Hepatic stellate cell (primary cell): Measurements from ENCODE around the gene SELPLG.
"Not testable (repeated sequence)": the region's sequence is repeated elsewhere in the genome, so short reads cannot be mapped to it uniquely, and the experiment has no call there.

Experiments used
- DNase-seq: peaks from one replicate; pipeline ENCODE4 v3.0.0; 2011; ENCODE audit warnings: low spot score

SELPLG gene

DNA sequence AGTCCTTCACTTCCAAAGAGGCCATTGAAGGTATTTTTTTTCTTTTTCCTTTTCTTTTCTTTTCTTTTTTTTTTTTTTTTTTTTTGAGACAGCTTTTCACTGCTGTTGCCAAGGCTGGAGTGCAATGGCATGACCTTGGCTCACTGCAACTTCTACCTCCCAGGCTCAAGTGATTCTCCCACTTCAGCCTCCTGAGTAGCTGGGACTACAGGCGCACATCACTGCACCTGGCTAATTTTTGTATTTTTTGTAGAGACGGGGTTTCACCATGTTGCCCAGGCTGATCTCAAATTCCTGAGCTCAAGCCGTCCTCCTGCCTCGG is 14.8 kb downstream of the SELPLG start:
- DNase-seq: not testable (repeated sequence)

DNA sequence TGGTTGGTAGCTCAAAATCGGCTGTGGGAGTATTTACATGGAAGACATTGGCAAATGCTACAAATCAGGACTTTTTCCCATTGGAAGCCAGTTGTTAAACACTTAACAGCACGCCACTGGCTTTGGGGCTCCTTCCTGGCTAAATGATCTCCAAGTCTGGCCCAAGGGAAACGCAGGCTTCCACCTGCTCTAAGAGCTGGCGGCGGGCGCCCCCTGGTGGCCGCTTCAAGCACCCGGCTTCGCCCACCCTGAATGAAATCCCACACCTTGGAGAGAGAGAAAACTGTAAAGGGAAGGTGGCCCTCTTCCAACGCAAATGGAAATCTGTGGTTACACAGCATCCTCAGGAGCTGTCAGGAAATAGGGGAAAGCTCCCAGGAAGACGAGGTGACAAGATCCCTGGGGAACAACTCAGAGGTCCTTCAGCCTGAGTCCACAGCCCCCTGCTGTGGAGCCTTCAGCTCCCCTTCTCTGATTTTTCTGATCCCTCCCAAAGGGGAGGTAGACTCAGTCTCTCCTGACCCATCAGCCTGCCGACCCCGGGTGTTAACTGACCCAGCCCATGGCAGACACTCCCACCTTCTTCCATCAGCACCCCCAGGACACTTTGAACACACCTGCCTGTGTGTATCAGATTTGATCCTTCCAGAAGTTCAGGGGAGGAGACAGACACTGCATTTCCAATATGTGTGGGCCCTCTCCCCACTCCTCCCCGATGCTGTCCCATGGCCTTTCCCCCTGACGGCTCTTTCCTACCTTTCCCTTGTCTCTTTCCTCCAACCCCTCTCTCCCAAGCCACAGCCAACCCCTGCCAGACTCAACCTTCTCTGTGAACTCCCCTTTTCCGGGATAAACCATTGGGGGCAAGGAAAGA is 15.4 kb downstream of the SELPLG start:
- peak; percentile 88 for DNase-seq

DNA sequence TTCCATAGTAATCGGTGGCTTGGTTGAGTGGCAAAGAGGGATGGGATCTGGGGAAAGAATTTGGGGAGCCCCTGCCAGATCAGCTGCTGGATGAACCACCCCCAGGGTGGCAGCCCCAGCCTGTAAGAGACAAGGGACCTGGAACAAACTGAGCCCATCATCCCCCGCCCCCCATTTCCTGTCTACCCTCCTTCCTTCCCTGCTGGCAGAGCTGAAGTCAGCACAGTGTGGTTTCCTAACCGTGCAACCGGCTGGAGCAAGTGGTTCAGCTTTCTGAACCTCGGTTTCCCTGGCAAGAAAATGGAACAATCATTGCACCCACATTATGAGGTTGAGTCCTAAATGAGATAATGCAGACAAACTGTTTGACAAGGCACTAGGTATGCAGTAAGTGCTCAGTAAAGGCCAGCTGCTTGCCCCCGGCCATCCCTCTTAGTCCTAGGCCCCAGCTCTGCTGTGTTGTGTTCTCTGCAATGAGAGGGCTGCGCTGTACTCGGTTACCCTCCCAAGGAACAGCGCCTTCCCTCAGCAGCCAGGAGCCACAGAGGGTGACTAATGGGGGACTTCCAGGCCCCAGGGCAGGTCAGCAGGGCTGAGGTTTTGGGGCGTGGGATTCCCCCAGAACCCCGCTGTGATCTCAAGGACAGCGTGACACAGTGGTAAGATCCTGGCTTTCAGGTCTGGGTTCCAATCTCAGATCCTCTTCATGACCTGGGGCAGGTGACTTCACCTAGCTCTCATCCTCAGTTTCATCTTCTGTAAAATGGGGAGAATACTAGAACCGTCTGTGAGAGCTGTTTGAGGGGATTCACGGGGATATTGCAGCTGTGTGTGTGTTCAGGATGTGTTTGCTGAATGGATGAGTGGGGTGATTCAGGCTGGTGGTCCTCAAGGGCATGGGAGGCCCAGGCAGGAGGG is 16.5 kb downstream of the SELPLG start:
- no peak for DNase-seq

DNA sequence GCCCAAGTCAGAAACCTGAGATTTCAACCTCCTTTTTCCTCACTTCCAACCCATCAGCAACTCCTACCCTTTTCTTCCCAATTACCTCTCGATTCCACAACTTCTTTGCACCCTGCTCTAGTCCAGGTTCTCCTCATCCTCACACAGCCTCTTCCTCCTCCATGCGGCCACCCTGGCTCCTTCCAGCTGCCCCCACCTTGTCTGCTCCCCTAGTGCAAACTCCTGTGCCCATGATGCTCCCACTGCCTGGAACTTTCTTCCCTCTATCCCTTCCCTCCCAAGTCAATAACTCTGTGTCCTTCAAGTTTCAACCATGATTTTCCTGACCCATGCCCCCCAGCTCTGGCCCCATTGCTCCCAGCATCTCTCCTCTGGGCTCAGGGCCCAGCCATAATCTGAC is 17.3 kb downstream of the SELPLG start:
- DNase-seq: no peak

DNA sequence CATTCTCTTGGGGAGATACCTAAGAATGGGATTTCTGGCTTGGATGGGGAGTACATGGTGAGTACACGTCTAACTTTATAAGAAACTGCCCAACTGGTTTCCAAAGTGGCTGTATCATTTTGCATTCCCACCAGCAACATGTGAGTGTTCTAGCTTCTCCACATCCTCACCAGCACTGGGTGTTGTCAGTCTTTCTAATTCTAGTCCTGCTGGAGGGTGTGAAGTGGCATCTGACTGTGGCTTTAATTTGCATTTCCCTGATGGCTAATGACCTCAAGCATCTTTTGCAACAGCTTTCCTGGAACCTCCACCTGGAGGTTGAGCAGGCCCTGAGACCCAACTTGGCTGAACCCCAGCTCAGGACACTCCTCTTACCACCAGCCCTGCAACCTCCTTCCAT is 17.8 kb downstream of the SELPLG start:
- DNase-seq: no peak

GRCh38 chr12:108614639-108615038 is 19.1 kb downstream of the SELPLG start:
- DNase-seq: no peak

DNA sequence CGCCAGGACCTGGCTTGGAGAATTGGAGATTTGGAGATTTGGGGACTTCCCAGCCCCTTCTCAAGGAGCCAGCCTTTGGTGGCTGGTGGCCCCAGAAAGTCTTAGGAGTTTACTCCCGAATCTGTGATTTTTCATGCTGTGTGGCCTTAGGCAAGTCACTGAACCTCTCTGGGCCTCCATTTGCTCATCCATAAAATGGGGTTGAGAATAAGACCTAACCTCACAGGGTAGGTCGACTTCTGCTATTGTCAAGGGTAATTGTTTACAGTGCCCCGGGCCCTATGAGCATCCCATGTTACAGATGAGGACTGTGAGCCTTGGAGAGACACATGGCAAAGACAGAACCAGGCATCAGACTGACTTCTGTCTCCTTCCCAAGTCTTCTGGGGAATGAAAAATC is 19.7 kb downstream of the SELPLG start:
- DNase-seq: no peak

GRCh38 chr12:108613548-108613947 is 20.1 kb downstream of the SELPLG start:
- DNase-seq: no peak

DNA sequence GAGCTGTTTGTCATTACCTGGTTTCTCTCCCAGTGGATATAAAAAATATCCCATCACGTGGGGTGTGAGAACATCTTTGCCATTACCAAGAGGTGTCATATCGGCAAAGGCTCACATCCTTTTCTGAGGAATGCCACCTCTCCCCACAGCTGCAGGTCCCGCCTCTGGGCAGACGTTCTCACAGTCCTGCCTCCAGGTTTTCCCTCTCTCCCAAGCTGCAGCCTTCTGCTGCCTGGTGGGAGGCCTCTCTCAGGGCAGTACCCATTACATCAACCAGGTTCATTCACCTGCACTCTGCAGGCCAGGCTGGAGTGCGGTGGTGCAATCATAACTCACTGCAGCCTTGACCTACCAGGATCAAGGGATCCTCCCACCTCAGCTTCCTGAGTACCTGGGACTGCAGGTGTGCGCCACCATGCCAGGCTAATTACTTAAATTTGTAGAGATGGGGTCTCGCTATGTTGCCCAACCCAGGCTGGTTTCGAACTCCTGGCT is 20.9 kb downstream of the SELPLG start:
- DNase-seq: no peak

GRCh38 chr12:108611884-108612415 is 21.7 kb downstream of the SELPLG start:
- peak; percentile 73 for DNase-seq

DNA sequence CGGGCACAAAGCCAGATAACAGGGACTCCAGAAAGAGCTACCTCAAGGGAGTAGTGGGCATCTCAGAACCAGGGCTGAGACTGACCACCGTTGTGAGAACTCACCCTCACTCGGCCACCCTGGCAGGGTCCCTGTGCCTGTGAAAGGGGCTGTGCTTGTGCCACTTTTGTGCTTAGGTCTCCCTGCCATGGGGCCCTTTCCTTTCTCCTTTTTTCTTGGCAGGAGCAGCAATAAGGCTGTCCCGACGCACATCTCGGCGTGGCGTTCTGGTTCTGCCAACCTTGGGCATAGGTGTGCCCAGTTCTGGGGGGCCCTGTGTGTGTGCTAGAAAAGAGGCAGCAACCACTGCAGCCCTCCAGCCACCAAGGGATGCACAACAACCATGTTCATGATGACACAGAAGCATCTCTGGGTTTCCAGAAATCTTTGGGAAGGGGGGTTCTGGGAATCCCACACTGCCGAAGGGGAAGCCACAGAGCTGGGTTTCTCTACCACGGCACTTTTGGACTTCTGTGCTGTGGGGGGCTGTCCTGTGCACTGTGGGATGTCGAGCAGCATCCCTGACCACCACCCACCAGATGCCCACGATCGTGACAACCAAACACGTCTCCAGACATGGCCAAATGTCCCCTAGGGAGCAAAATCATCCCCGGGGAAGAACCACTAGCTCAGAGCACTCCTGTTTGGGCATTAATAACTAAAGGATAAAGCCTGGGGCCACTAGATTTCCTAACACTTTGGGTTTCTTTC is 22.7 kb downstream of the SELPLG start:
- no peak for DNase-seq

DNA sequence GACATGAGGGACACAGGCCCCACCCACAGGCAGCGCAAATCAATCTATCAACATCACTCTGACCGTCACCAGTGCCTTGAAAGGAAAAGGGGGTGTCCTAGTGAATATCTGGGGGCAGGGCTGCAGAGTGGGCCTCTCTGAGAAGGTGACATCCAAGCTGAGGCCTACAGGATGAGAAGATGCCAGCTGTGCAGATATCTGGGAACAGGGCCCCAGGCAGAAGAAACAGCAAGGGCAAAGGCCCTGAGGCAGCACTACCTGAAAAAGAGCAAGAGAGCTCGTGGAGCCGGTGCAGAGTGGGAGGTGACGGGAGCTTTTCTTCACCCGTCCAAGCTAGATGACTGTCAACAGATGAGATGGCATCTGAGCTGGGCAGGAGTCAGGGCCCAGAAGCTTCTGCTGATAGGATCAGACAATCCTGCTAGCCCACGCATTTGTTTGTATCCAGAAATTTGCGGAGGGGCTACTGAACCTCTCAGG is 23.3 kb downstream of the SELPLG start:
- DNase-seq: no peak

DNA sequence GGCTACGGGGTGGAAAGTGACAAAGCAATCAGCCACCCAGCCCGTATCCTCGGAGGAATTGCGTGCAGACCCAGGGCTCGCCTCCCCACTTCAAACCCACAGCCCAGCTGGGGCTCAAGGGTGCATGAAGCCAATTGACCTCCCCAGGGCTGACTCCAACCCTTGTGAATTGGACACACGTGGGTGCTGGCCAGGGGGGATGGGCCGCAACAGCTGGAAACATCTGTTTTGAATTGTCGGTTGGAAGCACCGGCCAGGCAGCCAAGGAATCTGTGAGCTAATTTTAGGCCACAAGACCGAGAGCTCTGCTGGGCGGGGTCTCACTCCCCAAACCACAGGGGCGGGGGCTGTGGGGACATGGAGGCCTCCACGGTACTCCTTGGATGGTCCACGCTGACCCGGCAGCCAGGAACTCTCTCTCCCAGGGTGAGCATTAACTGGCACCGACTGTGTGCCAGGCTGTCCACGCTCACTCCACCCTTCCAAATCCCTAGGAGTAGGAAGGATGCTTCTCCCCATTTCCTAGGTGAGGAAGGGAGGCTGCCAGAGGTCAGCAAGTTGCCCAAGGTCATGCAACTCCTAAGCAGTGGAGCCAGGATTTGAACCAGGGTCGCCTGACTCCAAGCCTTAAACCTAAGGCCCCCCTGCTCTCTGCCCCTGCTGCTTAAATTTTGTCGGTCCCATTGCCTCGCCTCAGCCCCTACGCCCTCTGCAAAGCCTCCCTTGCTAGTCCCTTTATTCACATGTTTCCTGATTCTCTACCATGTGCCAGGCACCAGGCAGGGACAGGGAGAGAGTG is 24.0 kb downstream of the SELPLG start:
- peak; percentile 69 for DNase-seq

DNA sequence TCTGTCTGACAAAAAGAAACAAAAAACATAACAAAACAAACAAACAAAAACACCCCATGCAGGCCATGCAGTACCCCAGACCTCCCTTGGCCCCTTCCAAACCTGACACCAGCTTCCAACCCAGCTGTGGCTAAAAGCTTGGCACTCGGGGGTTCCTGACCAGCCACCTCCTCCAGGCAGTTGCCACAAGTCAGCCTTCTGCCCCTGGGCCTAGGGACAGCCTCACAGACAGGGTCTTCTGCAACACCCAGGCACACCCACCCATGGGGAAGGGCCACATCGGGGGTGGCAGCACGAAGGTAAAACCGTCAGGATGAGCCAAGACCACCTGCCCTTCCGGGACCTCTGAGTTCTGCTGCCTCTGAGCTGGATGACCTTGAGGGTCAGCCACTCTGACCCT is 25.1 kb downstream of the SELPLG start:
- DNase-seq: no peak

DNA sequence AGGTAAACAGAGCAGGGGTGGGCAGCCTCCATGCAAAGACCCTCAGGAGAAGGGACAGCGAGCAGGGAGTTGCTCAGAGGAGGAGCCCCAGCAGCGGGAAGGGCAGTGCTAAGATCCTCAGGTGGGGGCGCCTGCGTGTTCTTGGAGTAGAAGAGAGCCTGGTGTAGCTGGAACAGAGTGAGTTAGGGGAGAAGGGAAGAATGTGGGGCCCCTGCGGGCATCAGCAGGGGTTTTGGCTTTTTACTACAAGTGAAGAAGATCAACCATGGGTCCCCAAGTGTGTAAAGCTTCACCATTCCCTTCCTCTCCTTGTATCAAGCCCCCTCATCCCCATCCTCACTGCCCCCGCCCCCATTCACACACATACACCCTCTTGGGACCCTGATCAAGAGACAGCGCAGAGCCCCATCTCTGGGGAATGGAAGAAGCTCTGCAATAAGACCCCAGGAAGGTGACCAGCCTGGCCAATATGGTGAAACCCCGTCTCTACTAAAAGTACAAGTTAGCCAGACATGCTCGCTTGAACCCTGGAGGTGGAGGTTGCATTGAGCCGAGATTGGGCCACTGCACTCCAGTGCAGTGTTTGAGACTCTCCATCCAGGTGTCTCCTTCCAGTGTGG is 25.6 kb downstream of the SELPLG start:
- DNase-seq: no peak

GRCh38 chr12:108606492-108606891 is 27.2 kb downstream of the SELPLG start:
- DNase-seq: no peak

DNA sequence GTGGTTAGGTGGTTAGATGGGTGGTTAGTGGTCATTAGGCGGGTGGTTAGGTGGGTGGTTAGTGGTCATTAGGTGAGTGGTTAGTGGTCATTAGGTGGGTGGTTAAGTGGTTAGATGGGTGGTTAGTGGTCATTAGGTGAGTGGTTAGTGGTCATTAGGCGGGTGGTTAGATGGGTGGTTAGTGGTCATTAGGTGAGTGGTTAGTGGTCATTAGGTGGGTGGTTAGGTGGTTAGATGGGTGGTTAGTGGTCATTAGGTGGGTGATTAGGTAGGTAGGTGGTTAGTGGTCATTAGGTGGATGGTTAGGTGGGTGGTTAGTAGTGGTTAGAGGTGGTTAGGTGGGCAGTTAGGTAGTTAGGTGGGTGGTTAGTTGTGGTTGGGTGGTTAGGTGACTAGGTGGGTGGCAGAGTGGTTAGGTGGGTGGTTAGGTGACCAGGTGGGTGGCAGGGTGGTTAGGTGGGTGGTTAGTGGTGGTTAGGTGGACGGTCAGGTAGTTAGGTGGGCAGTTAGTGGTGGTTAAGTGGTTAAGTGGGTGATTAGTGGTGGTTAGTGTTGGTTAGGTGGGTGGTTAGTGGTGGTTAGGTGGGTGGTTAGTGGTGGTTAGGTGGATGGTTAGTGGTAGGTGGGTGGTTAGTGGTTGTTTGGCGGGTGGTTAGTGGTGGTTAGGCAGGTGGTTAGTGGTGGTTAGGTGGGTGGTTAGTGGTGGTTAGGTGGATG is 27.8 kb downstream of the SELPLG start:
- DNase-seq: no peak

DNA sequence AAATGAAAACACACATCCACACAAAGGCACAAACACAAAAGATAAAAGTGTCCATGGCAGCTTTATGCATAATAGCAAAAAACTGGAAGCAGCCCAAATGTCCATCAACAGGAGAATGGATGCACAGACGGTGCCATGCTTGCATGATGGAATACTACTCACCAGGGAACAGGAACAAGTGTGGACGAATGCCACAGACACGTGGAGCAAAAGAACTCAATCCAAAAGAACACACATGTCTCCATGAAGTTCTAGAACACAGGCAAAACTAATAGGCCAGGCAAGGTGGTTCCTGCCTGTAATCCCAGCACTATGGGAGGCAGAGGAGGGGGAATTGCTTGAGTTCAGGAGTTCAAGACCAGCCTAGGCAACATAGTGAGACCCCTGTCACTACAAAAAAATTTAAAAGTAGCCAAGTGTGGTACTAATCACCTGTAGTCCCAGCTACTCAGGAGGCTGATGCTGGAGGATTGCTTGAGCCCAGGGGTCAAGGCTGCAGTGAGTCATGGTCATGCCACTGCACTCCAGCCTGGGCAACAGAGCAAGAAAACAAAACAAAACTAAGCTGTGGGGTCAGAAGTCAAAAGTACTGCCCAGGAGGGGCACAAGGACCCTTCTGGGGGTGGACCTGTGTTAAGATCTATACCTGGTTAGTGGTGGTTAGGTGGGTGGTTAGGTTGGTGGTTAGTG is 28.5 kb downstream of the SELPLG start:
- no peak for DNase-seq

GRCh38 chr12:108604208-108604941 is 29.3 kb downstream of the SELPLG start:
- no peak for DNase-seq
